ENCODE measurements around the gene CD207. TPM values are rescaled to one million over a fixed set of nuclear protein-coding genes. Genes with fewer than 3 reads are reported as not detected.

Gene CD207
- total and polyA plus RNA-seq, 2 of the 8 experiments (the other 6 are each of a cell fraction or from before 2014, with no cell fraction given): not detected

DNA sequence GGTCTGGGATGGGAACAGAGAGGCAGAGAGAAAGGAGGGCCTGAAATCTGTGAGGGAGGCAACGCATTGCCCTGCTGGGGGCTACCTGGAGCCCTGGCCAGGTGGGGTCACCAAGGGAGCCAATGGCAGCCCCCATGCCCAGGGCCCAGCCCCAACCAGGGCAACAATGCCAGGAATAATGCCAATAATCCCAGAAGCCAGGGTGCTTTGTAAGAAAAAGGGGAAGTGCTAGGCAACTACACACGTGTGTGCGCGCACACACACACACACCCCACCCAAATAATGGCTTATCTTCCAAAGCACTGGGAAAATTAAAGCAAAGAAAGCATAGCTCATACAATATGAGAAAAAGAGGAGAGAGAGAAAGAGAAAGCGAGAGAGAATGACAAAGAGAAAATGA lies 8.2 kb downstream of the CD207 start:
- Histone ChIP-seq H4K8ac (ENCODE audit: extremely low read depth, insufficient read depth, low read length) (no peak overlapping the region), H2BK5ac (ENCODE audit: low read depth, low read length) (no peak overlapping the region), H2BK20ac (ENCODE audit: low read length) (no peak overlapping the region), H3K4me1 (replicated peaks in 1 of 4; ENCODE audit: control insufficient read depth in 3 of 4, insufficient read depth in 4 of 4, low read length in 3 of 4) (peaks cover 0 to 5% (median 2%) of the 10 kb centered on the region in 4 experiments; a peak in 4 of 7 replicates), H3K9ac (replicated peaks in 1 of 4; ENCODE audit: extremely low read depth in 1 of 4, low read depth in 3 of 4, low read length in 3 of 4) (no peak overlapping the region), H3K36me3 (ENCODE audit: control insufficient read depth in 2 of 4, insufficient read depth in 4 of 4, low read length in 3 of 4) (no peaks in the 10 kb centered on the region), H2BK120ac (replicated peaks; ENCODE audit: low read depth, low read length) (no peak overlapping the region), H3K27me3 (replicated peaks in 1 of 4; ENCODE audit: control insufficient read depth in 3 of 4, extremely low read depth in 1 of 4, insufficient read depth in 3 of 4, low read length in 3 of 4) (no peaks in the 10 kb centered on the region; a peak in 1 of 7 replicates), H2BK12ac (ENCODE audit: low read depth, low read length) (no peak overlapping the region), H3K79me1 (ENCODE audit: low read depth, low read length) (no peaks in the 10 kb centered on the region), H2AFZ (ENCODE audit: low read length) (no peak overlapping the region), H4K20me1 (replicated peaks in 1 of 2; ENCODE audit: control insufficient read depth in 1 of 2, insufficient read depth in 2 of 2, low read length in 2 of 2) (no peaks in the 10 kb centered on the region), H3K56ac (replicated peaks; ENCODE audit: insufficient read length, low read depth, low read length) (no peak overlapping the region), H3K9me3 (ENCODE audit: insufficient read depth in 2 of 2, low read depth in 1 of 2, low read length in 1 of 2) (no peaks in the 10 kb centered on the region), H3K4ac (replicated peaks; ENCODE audit: insufficient read length, low read depth, low read length) (no peak overlapping the region), H2AK5ac (ENCODE audit: low read depth, low read length) (no peak overlapping the region), H3K14ac (ENCODE audit: insufficient read length) (no peak overlapping the region), H3K18ac (ENCODE audit: extremely low read depth, low read length) (no peak overlapping the region), H3K27ac (ENCODE audit: low read depth, low read length) (no peak overlapping the region), H3K4me2 (ENCODE audit: insufficient read depth in 1 of 2, low read depth in 2 of 2, low read length in 2 of 2) (no peak overlapping the region), H2BK15ac (ENCODE audit: low read length) (no peak overlapping the region), H3K79me2 (ENCODE audit: control insufficient read depth in 1 of 2, insufficient read depth in 2 of 2, low read length in 2 of 2) (no peaks in the 10 kb centered on the region), H4K5ac (ENCODE audit: insufficient read length, low read depth, low read length) (no peak overlapping the region), H3K23ac (ENCODE audit: insufficient read length) (no peak overlapping the region), H3K23me2 (ENCODE audit: low read depth, low read length) (no peaks in the 10 kb centered on the region), H3K4me3 (ENCODE audit: extremely low read depth in 1 of 4, insufficient read depth in 2 of 4, low read depth in 3 of 4, low read length in 4 of 4) (no peak overlapping the region), H4K91ac (replicated peaks; ENCODE audit: insufficient read length, low read length) (no peak overlapping the region)
- DNase-seq (ENCODE audit: low read depth in 1 of 2, low spot score in 2 of 2) (no peak), FAIRE-seq (no peak)
- POLR2A ChIA-PET (ENCODE audit: partially characterized antibody): no interaction called here
- CTCF ChIA-PET (ENCODE audit: partially characterized antibody): interaction anchor here (0.9 to 2.1 kb wide), 5 partner anchors 33 to 121 kb away, joined by 3 to 5 read pairs (median 4); no protein-coding TSS in a partner anchor
- WGBS, 2 experiments (ENCODE audit: extremely low coverage in 1 of 2, insufficient coverage in 1 of 2, insufficient read length in 1 of 2, insufficient replicate concordance in 2 of 2, low coverage in 1 of 2, low lambda C conversion rate in 2 of 2, missing lambda C conversion rate in 1 of 2): 92% methylated on average over 5 of the region's 5 CpGs; no CpG with 5 or more reads in 1 of the 2 experiments
- TF ChIP-seq SIRT6 (IDR thresholded peaks at IDR 0.05; ENCODE audit: low read length) (no peak), POLR2A (IDR thresholded peaks at IDR 0.05; ENCODE audit: control extremely low read depth in 1 of 2, low read depth in 2 of 2, low read length in 2 of 2) (no peak), SP1 (IDR thresholded peaks at IDR 0.05; ENCODE audit: low read depth, low read length) (no peak), JUN (IDR thresholded peaks at IDR 0.05; ENCODE audit: low read depth, low read length) (no peak), SIX5 (IDR thresholded peaks at IDR 0.05; ENCODE audit: low read depth, low read length) (no peak), CHD2 (IDR thresholded peaks at IDR 0.05; ENCODE audit: low read length) (no peak), SUZ12 (IDR thresholded peaks at IDR 0.05; ENCODE audit: low read length) (no peak)
- TF ChIP-seq, protein P1, sequence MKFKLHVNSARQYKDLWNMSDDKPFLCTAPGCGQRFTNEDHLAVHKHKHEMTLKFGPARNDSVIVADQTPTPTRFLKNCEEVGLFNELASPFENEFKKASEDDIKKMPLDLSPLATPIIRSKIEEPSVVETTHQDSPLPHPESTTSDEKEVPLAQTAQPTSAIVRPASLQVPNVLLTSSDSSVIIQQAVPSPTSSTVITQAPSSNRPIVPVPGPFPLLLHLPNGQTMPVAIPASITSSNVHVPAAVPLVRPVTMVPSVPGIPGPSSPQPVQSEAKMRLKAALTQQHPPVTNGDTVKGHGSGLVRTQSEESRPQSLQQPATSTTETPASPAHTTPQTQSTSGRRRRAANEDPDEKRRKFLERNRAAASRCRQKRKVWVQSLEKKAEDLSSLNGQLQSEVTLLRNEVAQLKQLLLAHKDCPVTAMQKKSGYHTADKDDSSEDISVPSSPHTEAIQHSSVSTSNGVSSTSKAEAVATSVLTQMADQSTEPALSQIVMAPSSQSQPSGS (IDR thresholded peaks at IDR 0.05; ENCODE audit: low read length): no peak

Data from H1 (cell line).